H1 (cell line): ENCODE results near the gene SPEN. TPM values are rescaled to one million over a fixed set of nuclear protein-coding genes. Genes with fewer than 3 reads are reported as not detected.

Experiments used
- FOSL1 ChIP-seq: IDR thresholded peaks from 2 replicates; pipeline ENCODE4 v1.6.1; 2011; ENCODE audit warnings: mild to moderate bottlenecking, low read depth, low read length, moderate library complexity; ENCODE audit not compliant: insufficient read depth
- KDM1A ChIP-seq: fragments of 200-600, 300-600 bp; sonication (generic); IDR thresholded peaks from 2 replicates; pipeline ENCODE4 v1.7.1; 2016; ENCODE audit warnings: mild to moderate bottlenecking, low read length, borderline replicate concordance
- MAFK ChIP-seq: IDR thresholded peaks from 2 replicates; pipeline ENCODE4 v1.6.1; 2012; ENCODE audit warnings: low read depth, mild to moderate bottlenecking, improper control_type of control experiment, low read length
- RFX5 ChIP-seq: IDR thresholded peaks from 2 replicates; pipeline ENCODE4 v1.6.1; 2011; ENCODE audit warnings: low read depth, low read length, improper control_type of control experiment, borderline replicate concordance
- RNF2 ChIP-seq: fragments of 200-900, 300-1000 bp; sonication (generic); IDR thresholded peaks from 2 replicates; pipeline ENCODE4 v1.7.1; 2016; ENCODE audit warnings: borderline replicate concordance, low read depth, mild to moderate bottlenecking, antibody characterized with exemption, low read length; ENCODE audit not compliant: poor library complexity, severe bottlenecking; ENCODE audit errors: missing control alignments
- polyA plus RNA-seq, 7 experiments: library from polyadenylated mRNA; depleted of rRNA in 3 of 7; stranded (reverse) in 5 of 7; unstranded in 2 of 7; fragments of >200 nt in 5 of 7; fragments of 200-250 nt in 2 of 7; gene quantifications; 1 replicate in 5 of 7; 2 replicates in 1 of 7; 4 replicates in 1 of 7; pipeline versions ENCODE4 v1.2.1 to v1.2.3, GENCODE V29; 2011 to 2013; ENCODE audit warnings: missing spikeins in 2 of 7, mixed read lengths in 2 of 7
- total RNA-seq: library from RNA; stranded (reverse); fragmentation: NEBNext Ultra II Directional; extraction: Animal tissue kit (Norgen Biotek cat#: 25700); gene quantifications from 2 replicates; pipeline ENCODE4 v1.2.1, GENCODE V29; 2021
- TF ChIP-seq, protein P1 (sequence below), 3 experiments: IDR thresholded peaks; 1 replicate in 2 of 3; 2 replicates in 1 of 3; pipeline versions ENCODE4 v1.5.1 to v1.6.1; 2011; ENCODE audit warnings: low read length in 3 of 3, mild to moderate bottlenecking in 3 of 3, inconsistent platforms in 2 of 3, low read depth in 1 of 3, moderate library complexity in 1 of 3; ENCODE audit not compliant: insufficient read depth in 1 of 3; ENCODE audit errors: control extremely low read depth in 1 of 3

The SPEN gene
- total and polyA plus RNA-seq, 2 of the 8 experiments (the other 6 are each of a cell fraction or from before 2014, with no cell fraction given), result 12.5 to 52.1 TPM

DNA sequence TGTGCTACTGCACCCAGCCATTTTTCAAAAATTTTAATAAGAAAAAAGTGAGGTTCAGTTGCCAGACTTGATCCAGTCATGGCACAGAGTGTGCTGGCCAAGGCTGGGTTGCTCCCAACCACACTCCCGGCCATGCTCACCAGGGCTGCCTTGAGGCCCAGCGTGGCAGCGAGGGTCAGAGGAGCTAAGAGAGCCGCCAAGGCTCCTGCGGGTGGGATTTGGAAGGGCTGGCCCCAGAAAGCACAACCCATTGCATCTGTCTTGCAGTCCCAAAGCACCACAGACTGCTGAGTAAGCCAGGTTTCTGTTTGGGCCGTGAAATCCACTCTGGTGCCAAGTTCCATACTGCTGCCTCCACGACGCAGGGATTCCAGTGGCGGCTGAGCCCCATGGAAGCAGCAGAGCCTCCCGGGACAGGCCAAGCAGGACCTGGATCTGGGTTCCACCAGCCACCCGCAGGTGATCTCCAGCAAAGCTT lies 105.8 kb downstream of the SPEN start (continued):
- TF ChIP-seq, protein P1, sequence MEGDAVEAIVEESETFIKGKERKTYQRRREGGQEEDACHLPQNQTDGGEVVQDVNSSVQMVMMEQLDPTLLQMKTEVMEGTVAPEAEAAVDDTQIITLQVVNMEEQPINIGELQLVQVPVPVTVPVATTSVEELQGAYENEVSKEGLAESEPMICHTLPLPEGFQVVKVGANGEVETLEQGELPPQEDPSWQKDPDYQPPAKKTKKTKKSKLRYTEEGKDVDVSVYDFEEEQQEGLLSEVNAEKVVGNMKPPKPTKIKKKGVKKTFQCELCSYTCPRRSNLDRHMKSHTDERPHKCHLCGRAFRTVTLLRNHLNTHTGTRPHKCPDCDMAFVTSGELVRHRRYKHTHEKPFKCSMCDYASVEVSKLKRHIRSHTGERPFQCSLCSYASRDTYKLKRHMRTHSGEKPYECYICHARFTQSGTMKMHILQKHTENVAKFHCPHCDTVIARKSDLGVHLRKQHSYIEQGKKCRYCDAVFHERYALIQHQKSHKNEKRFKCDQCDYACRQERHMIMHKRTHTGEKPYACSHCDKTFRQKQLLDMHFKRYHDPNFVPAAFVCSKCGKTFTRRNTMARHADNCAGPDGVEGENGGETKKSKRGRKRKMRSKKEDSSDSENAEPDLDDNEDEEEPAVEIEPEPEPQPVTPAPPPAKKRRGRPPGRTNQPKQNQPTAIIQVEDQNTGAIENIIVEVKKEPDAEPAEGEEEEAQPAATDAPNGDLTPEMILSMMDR (IDR thresholded peaks at IDR 0.05; ENCODE audit: control extremely low read depth in 1 of 3, insufficient read depth in 1 of 3, low read depth in 1 of 3, low read length in 3 of 3), result no peak
- TF ChIP-seq FOSL1 (no peak), RFX5 (no peak), KDM1A (no peak), RNF2 (no peak), MAFK (no peak)
